GM20000 (cell line): ENCODE results near the gene KCNK5.

Source experiments
- DNase-seq: peaks from one replicate; pipeline ENCODE4 v3.0.0; 2012; ENCODE audit warnings: low spot score
- CTCF ChIP-seq: IDR thresholded peaks from 2 replicates; pipeline ENCODE4 v1.5.1; 2012; ENCODE audit warnings: mild to moderate bottlenecking, control low read depth; ENCODE audit errors: extremely low read depth, missing control alignments

KCNK5 gene

DNA sequence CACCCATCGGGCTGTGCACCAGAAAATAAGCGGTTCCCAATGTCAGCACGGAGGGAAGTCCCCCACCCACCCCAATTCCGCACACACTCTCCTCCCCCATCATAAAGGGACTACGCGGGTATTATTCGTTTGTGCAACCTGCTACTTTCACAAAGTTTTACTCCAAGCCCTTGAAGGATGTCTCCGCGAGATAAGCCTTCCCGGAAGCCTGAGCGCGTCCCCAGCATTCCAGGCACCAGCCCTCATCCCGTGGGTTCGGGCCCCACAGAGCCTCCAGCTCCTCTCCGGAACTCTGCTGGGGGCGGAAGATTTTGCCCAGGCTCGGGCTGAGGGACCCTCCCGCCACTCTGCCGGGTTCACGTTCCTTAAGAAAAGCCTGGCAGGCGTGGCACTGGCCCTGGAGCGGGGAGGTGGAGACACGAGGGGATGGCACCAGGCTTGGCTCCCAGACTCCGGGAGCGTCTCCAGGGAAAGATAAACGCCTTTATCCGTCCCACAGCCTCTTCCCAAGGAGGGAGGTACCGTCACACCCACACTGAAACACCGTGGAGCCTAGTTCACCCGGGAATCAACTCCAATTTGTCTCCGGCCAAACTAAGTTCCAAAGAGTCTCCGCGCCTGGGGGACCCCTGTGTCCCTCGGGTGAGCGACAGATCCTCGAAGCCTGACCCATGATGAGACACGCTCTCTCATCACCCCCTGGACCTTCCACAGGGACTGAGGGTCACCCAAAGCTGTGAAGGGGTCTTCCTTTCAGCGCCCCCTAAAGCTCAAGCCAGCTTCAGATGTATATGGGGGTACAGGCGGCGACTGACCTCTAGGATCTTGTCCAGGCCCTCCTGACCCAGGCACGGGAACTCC is 934 bp downstream of the KCNK5 start:
- no peak for DNase-seq
- no peak for TF ChIP-seq CTCF

GRCh38 chr6:39227476-39227875 is 1.8 kb downstream of the KCNK5 start:
- no peak for DNase-seq
- no peak for TF ChIP-seq CTCF

DNA sequence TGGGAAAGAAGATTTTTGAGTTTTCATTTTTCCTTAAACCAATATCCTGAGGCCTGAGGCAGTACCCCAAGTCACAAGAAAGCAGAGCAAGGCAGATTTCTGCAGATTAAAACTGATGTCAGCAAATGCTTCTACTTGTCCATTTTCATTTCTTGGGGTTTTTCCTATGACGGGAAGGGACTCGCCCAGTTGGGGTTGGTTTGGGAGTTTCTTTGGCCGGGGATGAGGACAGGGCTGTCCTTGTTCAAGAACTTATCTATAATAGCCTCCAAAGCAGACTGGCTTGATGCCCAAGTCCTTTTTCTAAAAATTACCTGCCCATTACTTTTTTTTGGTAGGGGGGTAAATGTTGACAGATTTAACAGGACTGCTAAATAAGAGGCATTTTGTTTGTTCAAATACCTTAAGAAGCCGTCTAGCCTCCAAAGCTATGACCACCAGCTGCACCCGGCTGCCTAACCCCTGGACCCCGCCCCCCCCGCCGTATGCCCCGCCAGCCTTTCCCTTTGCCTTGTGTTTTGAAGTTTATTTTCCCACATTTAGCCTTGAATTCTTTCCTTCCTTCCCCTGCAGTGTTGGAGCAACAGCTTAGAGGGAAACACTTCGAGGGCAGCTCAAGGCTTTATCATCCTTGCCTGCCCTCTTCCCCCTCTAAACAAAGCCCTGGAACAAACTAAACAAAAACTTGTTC is 2.5 kb downstream of the KCNK5 start:
- no peak for DNase-seq
- no peak for TF ChIP-seq CTCF

- no peak for TF ChIP-seq CTCF
- DNase-seq = peak; percentile 41
These were observed 3.3 kb downstream of the KCNK5 start for GRCh38 chr6:39225946-39226437.

GRCh38 chr6:39225543-39225942 is 3.7 kb downstream of the KCNK5 start:
- no peak for TF ChIP-seq CTCF
- no peak for DNase-seq

DNA sequence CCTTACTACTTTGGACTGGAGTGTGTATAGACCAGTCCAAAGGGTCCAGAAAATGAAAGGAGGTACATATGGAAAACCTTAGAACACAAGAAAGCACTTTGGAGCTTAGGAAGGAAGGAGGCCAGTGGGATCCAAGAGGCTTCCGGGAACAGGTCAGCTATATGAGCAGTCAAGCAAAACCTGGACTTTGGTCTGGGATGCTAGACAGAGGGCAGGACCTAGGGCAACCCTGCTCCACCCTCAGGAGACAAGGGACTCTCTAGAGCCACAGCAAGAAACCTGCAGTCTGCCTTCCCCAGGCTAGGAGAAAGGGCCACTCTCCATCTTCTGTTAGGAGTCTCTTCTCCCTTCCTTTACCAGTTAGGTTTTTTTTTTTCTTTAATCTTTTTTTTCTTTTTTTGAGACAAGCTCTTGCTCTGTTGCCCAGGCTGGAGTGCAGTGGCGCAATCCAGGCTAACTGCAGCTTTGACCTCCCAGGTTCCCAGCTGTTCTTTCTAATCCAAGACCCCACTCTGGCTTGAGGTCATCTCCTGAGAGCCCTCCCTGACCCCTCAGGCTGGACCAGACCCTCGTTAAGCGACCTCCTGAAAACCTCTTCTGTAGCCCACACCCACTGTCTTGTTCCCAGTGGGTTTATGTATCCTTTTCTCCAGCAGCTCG is 4.6 kb downstream of the KCNK5 start:
- no peak for TF ChIP-seq CTCF
- DNase-seq = no peak

DNA sequence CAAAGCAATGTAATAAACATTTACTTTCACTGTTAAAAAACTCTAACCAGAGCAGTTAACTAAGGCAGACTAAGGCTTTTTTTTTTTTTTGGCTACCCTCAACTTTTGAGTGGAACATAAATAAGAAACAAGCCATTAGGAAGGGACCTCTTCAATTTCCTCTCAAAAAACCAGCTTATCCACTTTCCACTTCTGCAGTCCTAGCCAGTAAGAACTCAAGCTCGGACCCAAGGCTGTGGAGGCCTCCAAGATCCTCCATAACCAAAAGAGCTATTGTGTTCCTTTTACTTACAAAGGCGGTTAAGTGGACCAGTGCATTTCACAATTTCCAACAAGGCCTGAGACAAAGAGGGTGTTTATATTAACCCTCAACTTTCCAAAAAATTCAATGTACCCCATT is 5.3 kb downstream of the KCNK5 start:
- DNase-seq = no peak
- TF ChIP-seq CTCF = no peak
